ENCODE data around the gene PRKCE. TPM values are rescaled to one million over a fixed set of nuclear protein-coding genes. Genes with fewer than 3 reads are reported as not detected.

Gene PRKCE
- total and polyA plus RNA-seq, 2 experiments from 2014 or later: 9.6 to 11.9 TPM

- Histone ChIP-seq H3K9me3 (ENCODE audit: low read depth) (no peaks in the 10 kb centered on the region), H3K4me1 (ENCODE audit: insufficient read depth) (peaks cover 14% of the 10 kb centered on the region), H3K27ac (peak overlapping the region; percentile 68), H3K4me2 (peak overlapping the region; percentile 68), H4K20me1 (ENCODE audit: insufficient read depth, poor library complexity, severe bottlenecking) (no peaks in the 10 kb centered on the region), H3K27me3 (no peaks in the 10 kb centered on the region), H2AFZ (no peak overlapping the region), H3K36me3 (replicated peaks; ENCODE audit: insufficient read depth, low read depth) (no peaks in the 10 kb centered on the region), H3K4me3 (no peak overlapping the region), H3K79me2 (no peaks in the 10 kb centered on the region), H3K9me2 (replicated peaks; ENCODE audit: insufficient read depth) (no peaks in the 10 kb centered on the region)
- no peak for TF ChIP-seq EZH2 (IDR thresholded peaks at IDR 0.05; ENCODE audit: borderline replicate concordance)
- TF ChIP-seq CTCF (IDR thresholded peaks at IDR 0.05; ENCODE audit: poor library complexity): no peak
- no peak for TF ChIP-seq EZH2phosphoT487 (IDR thresholded peaks at IDR 0.05; ENCODE audit: low read depth, severe bottlenecking, unreplicated experiment)
- WGBS (ENCODE audit: low lambda C conversion rate, missing lambda C conversion rate): 22% methylated on average over 10 of the region's 10 CpGs
- peak; percentile 58 for DNase-seq (ENCODE audit: low spot score)
These were observed 119.8 kb downstream of the PRKCE start for GRCh38 chr2:45771261-45771660.

DNA sequence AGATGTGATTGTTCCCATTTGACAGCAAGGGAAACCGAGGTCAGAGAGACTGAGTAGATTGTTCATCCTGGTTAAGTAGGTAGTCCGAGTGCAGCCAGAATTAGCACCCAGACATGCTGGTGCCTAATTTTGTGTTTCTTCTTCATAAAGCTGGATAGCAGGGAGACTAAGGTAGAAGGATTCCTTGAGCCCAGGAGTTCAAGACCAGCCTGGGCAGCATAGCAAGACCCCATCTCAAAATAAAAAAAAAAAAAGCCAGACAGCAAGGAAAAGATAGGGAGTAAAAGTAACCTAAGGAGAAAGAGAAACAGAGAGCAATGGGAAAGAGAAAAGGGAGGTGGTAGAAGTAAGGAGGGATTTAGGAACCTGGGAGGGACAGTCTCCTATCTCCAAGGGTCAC is 120.6 kb downstream of the PRKCE start:
- no peaks in the 10 kb centered on the region for H3K9me3 ChIP-seq (ENCODE audit: low read depth)
- H3K9me2 ChIP-seq (replicated peaks; ENCODE audit: insufficient read depth): no peaks in the 10 kb centered on the region
- H3K79me2 ChIP-seq: no peaks in the 10 kb centered on the region
- H3K36me3 ChIP-seq (replicated peaks; ENCODE audit: insufficient read depth, low read depth): no peaks in the 10 kb centered on the region
- peak overlapping the region; percentile 68 for H3K27ac ChIP-seq
- no peak for DNase-seq (ENCODE audit: low spot score)
- H3K27me3 ChIP-seq: no peaks in the 10 kb centered on the region
- no peak overlapping the region for H3K4me3 ChIP-seq
- WGBS (ENCODE audit: low lambda C conversion rate, missing lambda C conversion rate): 46% methylated on average over 2 of the region's 2 CpGs
- H4K20me1 ChIP-seq (ENCODE audit: insufficient read depth, poor library complexity, severe bottlenecking): no peaks in the 10 kb centered on the region
- TF ChIP-seq EZH2phosphoT487 (IDR thresholded peaks at IDR 0.05; ENCODE audit: low read depth, severe bottlenecking, unreplicated experiment): no peak
- no peak overlapping the region for H3K4me2 ChIP-seq
- H2AFZ ChIP-seq: no peak overlapping the region
- peaks cover 11% of the 10 kb centered on the region for H3K4me1 ChIP-seq (ENCODE audit: insufficient read depth)

GRCh38 chr2:45773909-45774308 is 122.4 kb downstream of the PRKCE start:
- no peaks in the 10 kb centered on the region for H3K9me2 ChIP-seq (replicated peaks; ENCODE audit: insufficient read depth)
- TF ChIP-seq EZH2 (IDR thresholded peaks at IDR 0.05; ENCODE audit: borderline replicate concordance) (no peak), CTCF (IDR thresholded peaks at IDR 0.05; ENCODE audit: poor library complexity) (no peak), EZH2phosphoT487 (IDR thresholded peaks at IDR 0.05; ENCODE audit: low read depth, severe bottlenecking, unreplicated experiment) (no peak)
- H3K4me2 ChIP-seq: no peak overlapping the region
- no peaks in the 10 kb centered on the region for H3K36me3 ChIP-seq (replicated peaks; ENCODE audit: insufficient read depth, low read depth)
- no peak for DNase-seq (ENCODE audit: low spot score)
- 92% methylated on average over 9 of the region's 9 CpGs for WGBS (ENCODE audit: low lambda C conversion rate, missing lambda C conversion rate)
- H3K4me3 ChIP-seq: no peak overlapping the region
- no peak overlapping the region for H3K27ac ChIP-seq
- no peak overlapping the region for H2AFZ ChIP-seq
- no peaks in the 10 kb centered on the region for H3K79me2 ChIP-seq
- H3K27me3 ChIP-seq: no peaks in the 10 kb centered on the region
- H3K4me1 ChIP-seq (ENCODE audit: insufficient read depth): peaks cover 6% of the 10 kb centered on the region
- no peaks in the 10 kb centered on the region for H4K20me1 ChIP-seq (ENCODE audit: insufficient read depth, poor library complexity, severe bottlenecking)
- H3K9me3 ChIP-seq (ENCODE audit: low read depth): no peaks in the 10 kb centered on the region

- Histone ChIP-seq H3K4me1 (ENCODE audit: insufficient read depth) (peaks cover 6% of the 10 kb centered on the region), H3K36me3 (replicated peaks; ENCODE audit: insufficient read depth, low read depth) (no peaks in the 10 kb centered on the region), H3K27ac (no peak overlapping the region), H3K27me3 (no peaks in the 10 kb centered on the region), H3K4me3 (no peak overlapping the region), H4K20me1 (ENCODE audit: insufficient read depth, poor library complexity, severe bottlenecking) (no peaks in the 10 kb centered on the region), H3K9me3 (ENCODE audit: low read depth) (no peaks in the 10 kb centered on the region), H3K9me2 (replicated peaks; ENCODE audit: insufficient read depth) (no peaks in the 10 kb centered on the region), H3K79me2 (no peaks in the 10 kb centered on the region), H2AFZ (no peak overlapping the region), H3K4me2 (no peak overlapping the region)
- no peak for DNase-seq (ENCODE audit: low spot score)
- 76% methylated on average over 10 of the region's 10 CpGs for WGBS (ENCODE audit: low lambda C conversion rate, missing lambda C conversion rate)
- no peak for TF ChIP-seq EZH2phosphoT487 (IDR thresholded peaks at IDR 0.05; ENCODE audit: low read depth, severe bottlenecking, unreplicated experiment)
- TF ChIP-seq CTCF (IDR thresholded peaks at IDR 0.05; ENCODE audit: poor library complexity): no peak
- TF ChIP-seq EZH2 (IDR thresholded peaks at IDR 0.05; ENCODE audit: borderline replicate concordance): no peak
These were observed 123.3 kb downstream of the PRKCE start for GRCh38 chr2:45774688-45775244.
